ENCODE data around the gene SPTAN1. TPM values are rescaled to one million over a fixed set of nuclear protein-coding genes. Genes with fewer than 3 reads are reported as not detected.

SPTAN1 gene
- total and polyA plus RNA-seq, 2 donors (not counting 3 experiments of a cell fraction or from before 2014, with no cell fraction given): 408 to 502 TPM

GRCh38 chr9:128588581-128589233, 36.3 kb downstream of the SPTAN1 start:
- Histone ChIP-seq H3K9me3 (replicated peaks; ENCODE audit: control insufficient read depth, insufficient read depth, low read length) (no peaks in the 10 kb centered on the region), H3K9ac (replicated peaks; ENCODE audit: extremely low read depth, insufficient read depth, low read length) (no peak overlapping the region), H3K4me3 (replicated peaks in 1 of 3; ENCODE audit: insufficient read depth in 1 of 3, low read depth in 1 of 3, low read length in 3 of 3) (no peak overlapping the region), H3K27ac (ENCODE audit: insufficient read depth, low read depth, low read length) (no peak overlapping the region), H4K20me1 (replicated peaks; ENCODE audit: control insufficient read depth, extremely low read depth, insufficient read depth, low read length) (no peaks in the 10 kb centered on the region), H3K79me2 (ENCODE audit: control insufficient read depth, insufficient read depth, low read length) (no peaks in the 10 kb centered on the region), H3K4me2 (ENCODE audit: insufficient read depth, low read length) (no peak overlapping the region), H3K27me3 (ENCODE audit: control insufficient read depth in 2 of 2, insufficient read depth in 2 of 2, low read length in 2 of 2) (no peaks in the 10 kb centered on the region), H2AFZ (ENCODE audit: low read depth, low read length) (no peak overlapping the region), H3K9me1 (replicated peaks; ENCODE audit: control insufficient read depth, extremely low read depth, insufficient read depth, low read length) (no peaks in the 10 kb centered on the region), H3K36me3 (ENCODE audit: control insufficient read depth in 2 of 2, extremely low read depth in 1 of 2, insufficient read depth in 2 of 2, low read length in 2 of 2) (peaks cover 58 to 70% of the 10 kb centered on the region in 2 experiments), H3K4me1 (ENCODE audit: control insufficient read depth, extremely low read depth, insufficient read depth, low read length) (no peaks in the 10 kb centered on the region)
- intact Hi-C loops (cut with micrococcal nuclease) (no loop called here), dilution Hi-C loops (cut with MboI; ENCODE audit: extremely low pct_ligation_motif_present, low sequenced_read_pairs) (no loop called here)
- FAIRE-seq: no peak
- ChIA-PET CTCF (interaction anchor here (1.1 to 1.3 kb wide), 3 partner anchors 9 to 27 kb away, joined by 3 to 5 read pairs (median 4); no protein-coding TSS in a partner anchor), POLR2A (no interaction called here)
- TF ChIP-seq EZH2 (IDR thresholded peaks at IDR 0.05; ENCODE audit: borderline replicate concordance, low read depth, low read length, severe bottlenecking) (no peak), CTCF (IDR thresholded peaks at IDR 0.05; ENCODE audit: extremely low read depth in 1 of 2, insufficient read depth in 1 of 2, low read depth in 1 of 2, low read length in 2 of 2) (no peak), JUN (IDR thresholded peaks at IDR 0.05; ENCODE audit: borderline replicate concordance, insufficient read depth, insufficient read length, low read depth) (no peak), POLR2A (IDR thresholded peaks at IDR 0.05; ENCODE audit: low read depth, low read length) (no peak), POLR2AphosphoS5 (IDR thresholded peaks at IDR 0.05; ENCODE audit: insufficient read depth, low read depth, low read length) (no peak)
- TF ChIP-seq, protein P1, sequence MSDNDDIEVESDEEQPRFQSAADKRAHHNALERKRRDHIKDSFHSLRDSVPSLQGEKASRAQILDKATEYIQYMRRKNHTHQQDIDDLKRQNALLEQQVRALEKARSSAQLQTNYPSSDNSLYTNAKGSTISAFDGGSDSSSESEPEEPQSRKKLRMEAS (IDR thresholded peaks at IDR 0.05; ENCODE audit: insufficient read depth, insufficient read length): no peak
- BruUV-seq (replicated peaks): no TSS peak
- no peak for DNase-seq (ENCODE audit: low read depth, low spot score)

Measured in endothelial cell of umbilical vein (primary cell).